Umbilical cord (tissue), 2 donors: Measurements from ENCODE around the gene ADAR. TPM values are rescaled to one million over a fixed set of nuclear protein-coding genes. Genes with fewer than 3 reads are reported as not detected.
A peak's percentile ranks its signal among the peaks of the same experiment; 100 is the strongest.

Experiments used
- DNase-seq: peaks from one replicate; pipeline ENCODE4 v3.0.0-alpha.2; 2015; ENCODE audit warnings: low spot score
- total RNA-seq: library from RNA; depleted of rRNA; stranded (reverse); fragments of >200 nt; gene quantifications from one replicate; pipeline ENCODE4 v1.2.3, GENCODE V29; 2014; ENCODE audit warnings: low replicate concordance; ENCODE audit not compliant: insufficient read depth

ADAR gene
- total RNA-seq, 1 donor from 2014 or later = 41.9 TPM

DNA sequence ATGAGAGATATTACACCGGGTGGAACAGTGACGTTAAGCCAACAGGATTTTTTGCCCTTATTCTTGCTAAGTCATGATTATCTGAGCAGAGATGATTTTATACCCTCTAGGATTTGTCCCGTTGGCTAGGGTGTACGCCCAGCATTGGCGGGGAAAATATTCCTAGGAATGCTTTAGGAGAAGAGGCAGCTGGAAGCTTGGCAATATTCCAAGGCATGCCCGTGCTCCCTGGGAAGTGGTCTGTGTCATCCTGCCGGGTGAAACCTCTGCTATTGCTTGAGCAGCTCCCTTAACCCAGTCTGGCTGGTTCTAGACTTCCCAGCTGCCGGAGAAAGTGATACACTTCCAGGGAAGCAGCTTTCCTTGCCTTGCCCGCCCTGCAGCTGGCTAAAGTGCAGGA is 24.2 kb downstream of the ADAR start:
- DNase-seq = peak; percentile 35

DNA sequence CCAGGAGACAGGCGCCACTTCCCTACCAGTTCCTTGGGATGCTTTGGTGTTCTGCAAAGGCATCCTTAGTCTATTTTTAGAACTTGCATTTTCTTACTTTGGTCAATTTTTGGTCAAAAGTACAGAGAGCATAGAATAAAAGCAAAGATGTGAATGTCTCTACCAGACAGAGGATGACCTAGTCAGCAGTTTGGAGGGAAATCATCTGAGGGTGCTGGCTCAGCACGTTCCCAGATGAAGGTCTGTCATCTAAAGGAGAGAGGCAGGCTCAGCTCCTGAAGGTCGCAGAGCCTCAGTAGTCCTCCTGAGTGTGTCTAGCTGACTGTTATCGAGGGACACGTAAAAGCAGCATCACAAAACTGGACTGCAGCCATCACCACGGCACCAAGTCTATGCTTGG is 25.1 kb downstream of the ADAR start:
- DNase-seq = no peak

DNA sequence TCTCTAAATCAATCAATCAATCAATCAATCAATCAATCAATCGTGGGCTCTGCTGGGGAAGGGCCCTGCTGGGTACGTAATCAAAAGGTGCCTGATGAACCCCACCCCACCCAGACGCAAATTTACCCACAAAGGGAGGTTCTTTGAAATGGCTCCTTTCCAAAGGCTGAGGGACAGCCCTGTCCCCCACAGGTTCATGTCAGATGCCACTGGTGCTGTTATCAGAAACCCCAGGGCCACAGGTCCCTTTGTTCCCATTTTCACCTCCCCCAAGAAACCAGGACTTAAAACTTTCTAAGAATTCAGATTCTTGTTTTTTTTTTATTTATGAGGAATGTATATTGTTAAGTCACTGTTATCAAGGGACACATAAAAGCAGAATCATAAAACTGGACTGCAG is 26.2 kb downstream of the ADAR start:
- no peak for DNase-seq

DNA sequence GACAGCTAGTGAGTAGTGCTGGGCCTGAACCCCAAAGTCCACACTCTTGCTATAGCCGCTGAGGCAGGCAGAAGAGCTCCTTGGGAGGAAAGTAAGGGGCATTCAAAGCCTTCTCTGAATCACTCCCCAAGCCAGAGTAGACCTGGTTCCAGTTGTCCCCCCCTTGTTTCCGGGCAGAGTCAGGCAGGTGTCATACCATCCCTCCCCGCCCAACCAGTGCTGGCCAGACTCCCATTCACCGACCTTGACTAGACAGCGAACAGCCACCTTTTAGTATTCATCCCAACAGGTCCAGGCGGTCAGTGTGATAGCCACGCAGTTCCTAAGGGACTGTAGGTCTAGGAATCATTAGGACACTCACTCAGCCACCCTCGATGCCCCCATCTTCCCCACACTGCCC is 28.6 kb downstream of the ADAR start:
- no peak for DNase-seq

DNA sequence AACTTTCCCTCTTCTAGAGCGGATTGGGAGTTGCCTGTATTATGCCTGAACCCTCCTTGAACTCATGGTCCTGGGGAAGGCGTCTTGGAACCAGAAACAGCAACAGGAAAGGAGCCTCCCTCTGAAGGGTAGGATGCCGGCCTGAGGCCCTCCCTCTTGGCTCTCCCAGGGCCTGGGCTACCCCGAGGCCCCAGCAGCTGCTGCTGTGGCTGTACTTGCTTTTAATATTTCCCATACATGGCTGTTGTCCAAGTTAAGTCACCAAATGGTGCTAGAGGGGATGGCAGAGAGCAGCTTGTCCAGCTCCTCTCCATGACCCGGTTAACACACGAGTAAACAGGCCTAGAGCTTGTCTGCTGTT is 29.9 kb downstream of the ADAR start:
- peak; percentile 28 for DNase-seq

DNA sequence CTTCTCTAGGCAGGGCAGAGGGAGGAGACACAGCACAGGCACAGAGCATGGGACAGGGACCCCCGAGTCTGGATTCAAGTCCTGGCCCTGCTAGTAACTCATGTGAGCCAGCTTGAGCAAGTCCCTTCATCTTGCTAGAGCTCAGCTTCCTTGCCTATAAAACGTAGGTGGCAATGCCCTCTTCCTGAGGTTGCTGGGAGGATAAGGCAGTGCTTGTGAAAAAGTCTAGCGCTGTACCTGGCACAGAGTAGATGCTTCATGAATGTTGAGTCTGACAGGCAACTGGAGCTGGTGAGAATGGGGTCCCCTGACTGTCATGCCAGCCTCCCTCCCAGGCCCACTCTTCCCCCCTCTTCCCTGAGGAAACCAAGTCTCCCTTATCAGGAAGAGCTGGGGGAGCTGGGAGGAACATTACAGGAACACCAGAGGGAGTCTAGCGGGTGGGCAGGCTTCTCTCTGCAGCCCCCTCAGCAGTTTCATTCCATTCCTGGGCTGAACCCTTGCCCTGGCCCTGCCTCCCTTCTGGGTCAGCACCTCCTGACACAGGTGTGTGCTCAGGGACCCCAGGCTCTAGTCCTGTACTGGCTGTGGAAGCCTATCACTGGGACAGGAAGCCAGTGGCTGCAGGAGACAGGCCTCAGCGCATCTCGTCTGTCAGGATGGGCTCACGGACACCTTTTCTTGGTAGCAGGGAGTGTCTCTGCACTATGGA is 30.5 kb downstream of the ADAR start:
- no peak for DNase-seq

DNA sequence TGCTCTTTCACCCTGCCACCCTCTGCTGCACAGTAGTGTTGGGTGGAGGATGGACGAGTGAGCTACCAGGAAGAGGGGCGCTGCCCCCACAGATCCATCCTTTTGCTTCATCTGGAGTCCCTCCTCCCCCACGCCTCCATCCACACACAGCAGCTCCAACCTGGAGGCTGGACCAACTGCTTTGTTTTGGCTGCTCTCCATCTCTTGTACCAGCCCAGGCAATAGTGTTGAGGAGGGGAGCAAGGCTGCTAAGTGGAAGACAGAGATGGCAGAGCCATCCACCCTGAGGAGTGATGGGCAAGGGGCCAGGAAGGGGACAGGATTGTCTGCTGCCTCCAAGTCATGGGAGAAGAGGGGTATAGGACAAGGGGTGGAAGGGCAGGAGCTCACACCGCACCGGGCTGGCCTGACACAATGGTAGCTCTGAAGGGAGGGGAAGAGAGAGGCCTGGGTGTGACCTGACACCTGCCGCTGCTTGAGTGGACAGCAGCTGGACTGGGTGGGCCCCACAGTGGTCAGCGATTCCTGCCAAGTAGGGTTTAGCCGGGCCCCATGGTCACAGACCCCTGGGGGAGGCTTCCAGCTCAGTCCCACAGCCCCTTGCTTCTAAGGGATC is 31.9 kb downstream of the ADAR start:
- no peak for DNase-seq

DNA sequence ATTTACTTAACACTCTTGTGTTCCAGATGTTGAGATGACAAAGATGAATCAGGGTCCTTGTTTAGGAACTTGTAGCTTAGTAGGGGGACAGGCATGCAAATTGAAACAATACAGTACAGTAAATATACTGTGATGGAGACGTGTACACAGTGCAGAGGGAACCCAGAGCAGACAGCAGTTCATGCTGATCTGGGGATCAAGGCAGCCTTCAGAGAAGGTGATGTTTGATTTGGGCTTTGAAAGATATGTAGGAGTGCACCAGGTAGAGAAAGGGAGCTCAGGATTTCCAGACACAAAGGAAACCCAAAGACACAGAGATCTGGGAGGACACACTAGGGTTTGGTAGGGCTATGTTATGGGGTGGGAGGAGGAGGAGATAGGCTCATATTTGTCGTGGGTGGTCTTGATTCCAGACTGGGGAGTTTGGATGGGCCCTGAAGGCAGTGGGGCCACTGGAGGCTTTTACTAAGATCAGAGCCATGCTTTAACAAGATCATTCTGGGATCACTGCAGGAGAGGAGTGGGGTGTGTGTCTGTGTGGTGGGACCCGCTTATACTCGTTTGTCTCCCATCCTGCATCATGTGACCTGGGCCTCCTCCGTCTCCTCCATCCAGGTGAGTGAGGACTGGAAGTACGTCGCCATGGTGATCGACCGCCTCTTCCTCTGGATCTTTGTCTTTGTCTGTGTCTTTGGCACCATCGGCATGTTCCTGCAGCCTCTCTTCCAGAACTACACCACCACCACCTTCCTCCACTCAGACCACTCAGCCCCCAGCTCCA is 32.6 kb downstream of the ADAR start:
- no peak for DNase-seq

DNA sequence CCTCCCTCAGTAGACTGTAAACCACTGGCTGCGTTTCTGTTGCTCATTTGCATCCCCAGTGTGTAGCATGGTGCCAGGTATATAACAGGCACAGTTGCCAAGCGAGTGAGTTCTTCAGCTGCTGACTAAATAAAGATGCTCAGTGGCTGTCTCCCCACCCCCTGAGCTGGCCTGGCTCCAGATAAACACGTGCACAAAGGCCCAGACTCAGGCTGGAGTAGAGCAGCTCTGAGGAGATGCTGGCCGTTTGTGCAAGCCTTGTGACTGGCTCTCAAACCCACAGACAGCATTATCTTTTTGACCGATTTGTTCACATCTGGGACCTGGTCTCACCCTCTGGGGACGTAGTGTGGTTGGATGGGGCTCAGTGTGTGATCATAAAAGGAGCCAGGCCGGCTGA is 33.3 kb downstream of the ADAR start:
- DNase-seq = peak; percentile 18

DNA sequence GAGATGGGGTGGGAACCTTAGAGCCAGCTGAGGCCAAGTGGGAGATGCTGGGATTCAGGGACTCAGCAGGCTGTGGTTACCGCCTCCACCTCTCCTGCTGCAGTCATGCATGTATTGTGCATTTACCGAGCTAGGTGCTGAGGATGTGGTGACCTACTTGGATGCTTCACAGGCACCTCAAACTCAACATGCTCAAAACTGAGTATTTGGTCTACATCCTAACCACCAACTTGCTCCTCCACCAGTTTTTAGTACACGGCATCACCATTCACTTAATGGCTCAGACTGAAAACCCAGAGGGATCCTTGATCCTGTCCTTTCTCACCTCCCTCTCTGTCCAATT is 34.8 kb downstream of the ADAR start:
- no peak for DNase-seq

DNA sequence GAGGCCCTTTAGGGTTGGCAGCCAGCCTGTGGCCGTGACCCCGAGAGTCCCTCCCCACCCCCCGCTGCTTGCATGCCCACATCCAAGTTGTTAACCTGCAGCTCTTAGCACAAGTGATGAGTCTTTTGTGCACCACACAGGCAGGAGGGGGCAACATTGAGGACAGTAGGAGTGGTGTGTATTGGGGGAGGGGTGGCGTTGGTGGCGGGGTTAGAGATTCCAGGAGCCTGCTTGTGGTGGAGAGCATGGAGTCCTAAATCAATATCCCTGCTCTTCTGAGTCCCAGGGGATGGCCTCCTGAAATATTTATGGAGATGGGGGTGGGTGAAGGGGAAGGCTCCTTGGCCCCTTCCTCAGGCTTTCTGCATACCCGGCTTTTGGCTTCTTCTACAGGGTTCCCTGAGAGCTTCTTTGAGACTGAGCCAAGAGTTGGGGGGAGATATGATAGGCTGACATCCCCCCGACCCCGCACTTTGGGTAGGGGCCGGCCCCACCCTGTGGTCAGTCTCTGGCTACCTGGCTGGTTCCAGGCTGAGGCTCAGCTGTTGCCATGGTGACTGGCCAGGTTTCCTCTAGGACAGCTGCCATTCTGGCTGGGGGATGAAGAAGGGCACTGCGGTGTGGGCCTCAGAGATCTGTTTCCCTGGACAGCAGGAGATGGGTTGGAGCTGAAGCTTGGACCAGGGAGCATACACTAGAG is 35.4 kb downstream of the ADAR start:
- DNase-seq = no peak

DNA sequence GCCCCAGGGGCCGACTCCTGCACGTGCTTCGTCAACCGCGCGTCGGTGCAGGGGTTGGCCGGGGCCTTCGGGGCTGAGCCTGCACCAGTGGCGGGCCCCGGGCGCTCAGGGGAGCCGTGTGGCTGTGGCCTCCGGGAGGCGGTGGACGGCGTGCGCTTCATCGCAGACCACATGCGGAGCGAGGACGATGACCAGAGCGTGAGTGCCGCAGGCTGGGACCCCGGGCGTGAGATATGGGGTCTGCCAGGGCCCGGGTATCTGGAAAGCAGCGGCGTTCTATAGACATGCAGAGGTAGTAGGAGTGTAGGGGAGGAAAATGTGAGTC is 36.1 kb downstream of the ADAR start:
- no peak for DNase-seq

DNA sequence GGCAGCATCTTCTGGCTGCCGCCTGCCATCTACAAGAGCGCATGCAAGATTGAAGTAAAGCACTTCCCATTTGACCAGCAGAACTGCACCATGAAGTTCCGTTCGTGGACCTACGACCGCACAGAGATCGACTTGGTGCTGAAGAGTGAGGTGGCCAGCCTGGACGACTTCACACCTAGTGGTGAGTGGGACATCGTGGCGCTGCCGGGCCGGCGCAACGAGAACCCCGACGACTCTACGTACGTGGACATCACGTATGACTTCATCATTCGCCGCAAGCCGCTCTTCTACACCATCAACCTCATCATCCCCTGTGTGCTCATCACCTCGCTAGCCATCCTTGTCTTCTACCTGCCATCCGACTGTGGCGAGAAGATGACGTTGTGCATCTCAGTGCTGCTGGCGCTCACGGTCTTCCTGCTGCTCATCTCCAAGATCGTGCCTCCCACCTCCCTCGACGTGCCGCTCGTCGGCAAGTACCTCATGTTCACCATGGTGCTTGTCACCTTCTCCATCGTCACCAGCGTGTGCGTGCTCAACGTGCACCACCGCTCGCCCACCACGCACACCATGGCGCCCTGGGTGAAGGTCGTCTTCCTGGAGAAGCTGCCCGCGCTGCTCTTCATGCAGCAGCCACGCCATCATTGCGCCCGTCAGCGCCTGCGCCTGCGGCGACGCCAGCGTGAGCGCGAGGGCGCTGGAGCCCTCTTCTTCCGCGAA is 36.6 kb downstream of the ADAR start:
- no peak for DNase-seq

DNA sequence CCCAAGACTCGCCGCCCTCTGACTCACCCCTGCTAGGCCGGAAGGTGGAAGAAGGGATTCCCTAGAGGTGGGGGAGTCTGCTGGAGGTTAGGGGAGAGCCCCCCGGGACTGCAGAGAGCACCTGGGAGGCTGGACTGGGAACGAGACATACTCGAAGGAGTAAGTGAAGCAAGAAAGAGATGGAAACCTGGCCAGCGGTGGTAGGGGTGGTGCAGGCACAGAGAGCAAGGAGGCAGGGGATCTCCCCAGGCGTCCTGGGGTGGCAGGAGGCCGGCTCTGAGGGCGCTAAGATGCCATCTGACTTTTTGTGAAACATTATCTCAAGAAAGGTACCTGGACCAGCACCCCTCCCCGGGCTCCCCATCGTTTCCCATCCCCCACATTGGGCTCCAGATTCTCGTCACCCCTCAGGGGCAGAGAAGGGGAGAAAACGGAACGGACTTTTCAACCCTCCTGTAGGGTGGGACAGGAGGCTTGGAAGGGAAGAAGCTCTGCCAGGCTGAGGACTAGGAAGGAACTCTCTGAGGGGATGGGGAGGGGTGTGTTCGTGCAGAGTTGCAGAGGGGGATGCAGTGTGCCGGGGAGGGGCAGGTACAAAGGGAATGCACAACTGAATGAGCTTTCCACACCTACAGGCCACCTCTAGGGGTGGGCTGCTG is 39.7 kb downstream of the ADAR start:
- DNase-seq = no peak

DNA sequence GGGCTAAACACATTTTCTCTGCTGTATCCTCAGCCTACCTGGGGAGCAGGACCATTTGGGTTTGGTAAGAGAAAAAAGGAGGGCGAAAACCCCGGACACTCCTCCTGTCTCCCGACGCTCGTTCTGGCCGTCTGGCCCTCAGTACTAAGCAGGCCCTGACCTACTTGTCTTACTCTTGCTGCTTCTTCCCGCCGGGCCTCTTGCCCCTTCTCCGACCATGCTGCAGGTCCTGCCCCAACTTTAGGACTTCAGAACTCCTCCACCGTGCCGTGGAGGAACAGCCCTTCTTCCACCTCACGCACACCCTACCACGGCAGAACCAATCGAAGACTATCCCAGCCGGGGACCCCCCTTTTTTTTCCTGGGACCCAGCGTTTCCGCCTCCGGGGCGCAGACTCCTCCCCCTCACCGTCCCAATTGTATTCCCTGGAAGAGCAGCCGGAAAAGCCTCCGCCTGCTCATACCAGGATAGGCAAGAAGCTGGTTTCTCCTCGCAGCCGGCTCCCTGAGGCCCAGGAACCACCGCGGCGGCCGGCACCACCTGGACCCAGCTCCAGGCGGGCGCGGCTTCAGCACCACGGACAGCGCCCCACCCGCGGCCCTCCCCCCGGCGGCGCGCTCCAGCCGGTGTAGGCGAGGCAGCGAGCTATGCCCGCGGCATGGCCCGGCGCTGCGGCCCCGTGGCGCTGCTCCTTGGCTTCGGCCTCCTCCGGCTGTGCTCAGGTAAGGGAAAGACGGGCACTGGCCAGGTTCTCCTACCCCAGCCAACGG is 40.4 kb downstream of the ADAR start, which contains the start of gene CHRNB2:
Gene CHRNB2, plus strand, starts transcription at position 393 of the 771 bp plus-strand sequence. Its CDS starts 267 bp downstream, at position 660.
- peak; percentile 53 for DNase-seq

DNA sequence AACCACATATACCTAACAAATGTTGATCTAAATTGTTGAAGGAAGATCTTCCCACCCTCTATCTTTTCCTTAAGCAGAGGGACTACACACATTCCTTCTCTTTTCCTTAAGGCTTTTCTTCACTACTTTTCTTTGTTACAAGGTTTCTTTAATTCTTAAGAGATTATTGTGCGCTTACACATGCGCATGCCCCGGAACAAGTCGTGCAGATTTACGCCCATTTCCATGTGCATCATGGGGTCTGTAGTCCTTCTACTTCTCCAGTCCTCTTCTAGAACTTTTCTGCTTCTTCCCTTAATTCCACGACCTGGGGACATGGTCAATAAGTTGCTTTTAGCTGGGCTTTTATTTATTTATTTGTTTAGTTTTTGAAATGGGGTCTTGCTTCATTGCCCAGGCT is 42.1 kb downstream of the ADAR start:
- no peak for DNase-seq

DNA sequence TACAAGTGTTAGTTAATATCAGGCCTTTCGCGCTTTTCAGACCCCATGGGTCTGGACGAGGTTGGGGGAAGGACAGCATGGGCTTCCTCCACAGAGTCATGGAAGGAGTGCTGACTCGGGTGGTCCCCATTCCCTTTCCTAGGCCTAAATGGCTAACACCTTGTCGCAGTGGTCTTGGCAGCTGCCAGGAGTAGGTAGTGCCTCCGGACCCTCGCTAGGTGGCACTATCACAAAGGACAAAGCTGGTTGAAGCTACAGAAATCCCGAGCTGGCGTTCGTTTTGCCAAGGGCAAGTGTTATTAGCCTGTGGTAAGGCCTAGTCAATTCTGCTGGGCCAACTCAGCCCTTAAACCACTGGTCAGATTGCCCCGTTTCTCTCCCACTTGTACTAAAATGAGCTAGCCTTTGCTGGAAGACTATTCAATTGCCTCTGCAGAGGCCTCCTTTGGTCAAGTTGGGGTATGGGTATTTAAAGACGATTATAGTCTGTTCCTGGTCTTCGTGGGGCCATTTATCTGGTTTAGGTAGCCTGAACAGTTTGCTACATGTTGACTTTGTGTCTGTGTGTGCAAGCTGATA is 48.4 kb downstream of the ADAR start:
- DNase-seq = peak; percentile 93

DNA sequence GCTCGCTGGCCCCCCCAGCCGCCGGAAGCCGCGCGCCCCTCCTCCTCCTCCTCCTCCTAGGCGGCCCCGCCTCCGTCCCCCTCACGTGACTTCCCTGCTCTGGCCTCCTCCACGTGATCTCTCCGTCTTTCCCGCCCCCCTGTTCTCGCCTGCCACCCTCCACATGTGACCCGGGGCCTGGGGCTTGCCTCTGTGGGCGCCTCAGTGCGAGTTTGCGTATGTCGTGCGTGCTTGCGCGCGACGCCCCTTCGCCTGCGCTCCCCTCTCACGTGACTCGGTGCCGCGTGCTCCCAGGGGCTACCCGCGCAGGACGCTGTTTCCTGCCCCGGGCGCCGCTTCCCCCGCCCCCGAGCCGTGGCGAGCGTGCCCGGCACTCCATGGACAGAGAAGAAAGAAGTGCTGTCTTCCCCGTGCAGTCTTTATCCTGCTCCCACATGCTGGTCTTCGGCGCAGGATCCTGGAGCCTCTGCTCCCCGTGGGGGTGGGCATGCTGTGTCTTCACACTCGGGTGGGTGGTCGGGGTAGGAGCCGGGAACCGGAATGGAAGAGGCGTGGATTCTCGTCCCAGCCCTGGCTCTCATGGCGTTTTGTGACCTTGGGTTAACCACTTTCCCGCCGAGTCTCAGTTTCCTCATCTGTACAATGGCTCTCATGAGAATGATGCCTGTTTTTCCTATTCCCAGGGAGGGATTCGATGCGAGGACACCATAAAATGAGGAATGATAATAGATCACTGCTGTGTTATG is 49.1 kb downstream of the ADAR start:
- DNase-seq = peak; percentile 99
